KG1 (cell line): ENCODE measurements around the gene FGGY.
A peak's percentile ranks its signal among the peaks of the same experiment; 100 is the strongest.
"Not testable (repeated sequence)": the region's sequence is repeated elsewhere in the genome, so short reads cannot be mapped to it uniquely, and the experiment has no call there.

Experiments used
- DNase-seq: peaks from one replicate; lab custom pipeline; 2025; lab: John Stamatoyannopoulos, UW

The FGGY gene

GRCh38 chr1:59703226-59703917 lies 406.5 kb downstream of the FGGY start:
- no peak for DNase-seq

GRCh38 chr1:59703918-59704378 lies 407.1 kb downstream of the FGGY start:
- no peak for DNase-seq

DNA sequence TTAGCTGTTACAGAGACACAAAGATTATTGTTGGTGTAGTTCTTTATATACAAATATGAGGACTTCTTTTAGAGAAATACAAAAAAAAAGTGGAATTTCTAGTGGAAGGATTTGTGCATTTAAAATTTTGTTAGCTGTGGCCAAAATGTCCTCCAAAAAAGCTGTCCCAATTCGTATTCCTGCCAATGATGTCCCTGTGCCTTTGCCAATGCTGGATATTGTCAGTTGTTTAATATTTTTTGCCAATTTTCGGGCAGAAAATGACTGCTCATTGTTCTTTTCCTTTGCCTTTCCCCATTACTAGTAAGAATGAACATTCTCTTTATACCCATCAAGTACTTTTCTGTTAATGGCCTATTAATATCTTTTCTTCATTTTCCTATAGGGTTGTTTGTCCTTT lies 407.8 kb downstream of the FGGY start:
- DNase-seq = no peak

GRCh38 chr1:59705466-59706302 lies 408.8 kb downstream of the FGGY start:
- DNase-seq = no peak

DNA sequence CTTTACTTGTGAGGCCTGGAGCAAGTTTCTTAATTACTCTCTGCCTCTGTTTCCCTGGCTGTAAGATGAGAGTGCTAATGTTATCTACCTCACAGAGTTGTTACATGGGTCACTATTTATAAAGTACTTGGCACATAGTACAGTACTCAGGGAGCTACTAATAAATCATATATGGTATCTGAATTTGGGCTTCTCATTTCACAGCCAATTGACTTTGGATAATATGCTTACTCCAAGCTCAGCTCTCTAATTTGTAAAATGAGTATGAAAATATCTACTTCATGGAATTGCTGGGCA lies 409.4 kb downstream of the FGGY start:
- DNase-seq = no peak

DNA sequence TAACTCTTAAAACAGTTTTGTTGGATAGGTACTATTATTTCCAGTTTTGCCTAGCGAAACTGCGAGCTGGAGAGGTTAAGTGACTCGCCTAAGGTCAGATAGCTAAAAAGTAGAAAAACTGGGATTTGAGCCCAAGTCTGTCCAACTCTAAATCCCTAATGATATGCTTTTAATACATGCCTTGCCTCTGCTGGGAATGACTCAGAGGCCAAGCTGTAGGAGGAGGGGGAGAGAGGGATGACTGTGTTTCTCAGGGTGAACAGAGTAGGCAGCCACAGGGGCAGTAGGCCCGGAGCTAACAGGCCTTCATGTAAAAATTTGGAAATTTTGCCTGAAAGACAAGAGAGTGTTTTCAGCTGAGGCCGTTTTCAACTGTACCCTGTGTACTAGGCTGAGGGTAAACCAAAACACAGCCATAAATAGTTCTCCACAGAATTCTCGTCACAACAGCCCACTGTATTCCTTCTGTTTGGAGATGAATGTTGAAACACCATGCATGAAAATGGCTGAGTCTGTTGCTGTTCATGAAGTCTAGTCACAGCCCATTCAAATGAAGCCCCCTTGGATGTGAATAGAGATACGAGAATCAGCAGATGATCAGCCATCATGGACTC lies 410.4 kb downstream of the FGGY start:
- DNase-seq = no peak

DNA sequence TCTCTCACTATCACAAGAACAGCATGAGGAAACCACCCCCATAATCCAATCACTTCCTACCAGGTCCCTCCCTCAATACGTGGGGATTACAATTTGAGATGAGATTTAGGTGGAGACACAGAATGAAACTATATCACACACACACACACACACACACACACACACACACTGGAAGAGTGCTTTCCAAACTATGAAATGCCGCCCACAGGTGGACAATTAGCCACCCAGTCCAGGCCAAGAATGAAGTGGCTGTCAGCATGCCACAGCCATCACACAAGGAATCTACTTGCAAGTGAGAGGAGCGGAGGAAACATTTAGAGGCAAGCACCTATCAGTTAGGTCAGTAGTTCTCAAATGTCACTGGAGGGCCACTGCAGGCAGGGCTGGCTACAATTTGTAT lies 412.4 kb downstream of the FGGY start:
- no peak for DNase-seq

DNA sequence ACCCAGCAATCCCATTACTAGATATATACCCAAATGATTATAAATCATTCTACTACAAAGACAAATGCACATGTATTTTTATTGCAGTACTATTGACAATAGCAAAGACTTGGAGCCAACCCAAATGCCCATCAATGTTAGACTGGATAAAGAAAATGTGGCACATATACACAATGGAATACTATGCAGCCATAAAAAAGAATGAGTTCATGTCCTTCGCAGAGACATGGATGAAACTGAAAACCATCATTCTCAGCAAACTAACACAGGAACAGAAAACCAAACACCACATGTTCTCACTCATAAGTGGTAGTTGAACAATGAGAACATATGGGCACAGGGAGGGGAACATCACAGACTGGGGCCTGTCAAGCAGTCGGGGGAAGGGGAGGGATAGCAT lies 414.0 kb downstream of the FGGY start:
- not testable (repeated sequence) for DNase-seq

DNA sequence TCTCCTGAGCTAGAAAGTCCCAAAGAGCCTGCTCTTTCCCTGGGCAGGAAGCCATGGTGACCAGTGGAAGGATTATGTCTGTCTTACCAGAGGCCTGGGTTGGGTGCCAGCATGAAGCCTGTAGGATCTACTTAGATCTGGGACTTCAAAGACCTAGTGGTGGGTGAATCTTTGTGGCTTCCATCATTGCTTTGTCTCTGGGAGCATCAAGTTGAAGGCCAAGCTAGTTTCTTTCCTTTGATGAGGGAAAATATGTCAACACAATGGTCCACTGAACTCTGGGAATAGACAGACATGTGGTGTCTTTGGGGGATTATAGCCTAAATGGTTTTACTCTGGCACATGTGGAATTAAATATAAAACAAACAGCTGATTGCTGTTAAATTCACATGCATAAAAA lies 417.3 kb downstream of the FGGY start:
- no peak for DNase-seq

DNA sequence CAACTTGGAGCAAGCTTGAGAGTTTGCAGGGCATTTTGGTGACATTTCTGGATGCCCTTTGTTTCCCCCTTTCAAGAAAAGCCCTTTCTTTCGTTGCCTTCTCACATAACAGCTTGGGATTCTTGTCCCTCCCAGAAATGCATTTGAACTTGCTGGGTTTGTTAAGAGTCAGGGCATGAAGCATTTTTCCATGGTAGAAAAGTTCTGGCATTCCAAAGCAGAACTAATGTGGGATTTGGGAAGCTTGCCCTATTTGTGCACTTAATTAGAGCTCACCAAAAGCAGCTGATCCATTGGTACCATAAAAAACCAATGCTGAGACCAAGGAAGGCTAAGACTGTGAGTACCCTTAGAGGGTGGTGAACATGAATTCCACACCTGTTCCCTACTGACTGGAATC lies 418.1 kb downstream of the FGGY start:
- DNase-seq = no peak

- no peak for DNase-seq
These were observed 419.9 kb downstream of the FGGY start for GRCh38 chr1:59716832-59717231.

DNA sequence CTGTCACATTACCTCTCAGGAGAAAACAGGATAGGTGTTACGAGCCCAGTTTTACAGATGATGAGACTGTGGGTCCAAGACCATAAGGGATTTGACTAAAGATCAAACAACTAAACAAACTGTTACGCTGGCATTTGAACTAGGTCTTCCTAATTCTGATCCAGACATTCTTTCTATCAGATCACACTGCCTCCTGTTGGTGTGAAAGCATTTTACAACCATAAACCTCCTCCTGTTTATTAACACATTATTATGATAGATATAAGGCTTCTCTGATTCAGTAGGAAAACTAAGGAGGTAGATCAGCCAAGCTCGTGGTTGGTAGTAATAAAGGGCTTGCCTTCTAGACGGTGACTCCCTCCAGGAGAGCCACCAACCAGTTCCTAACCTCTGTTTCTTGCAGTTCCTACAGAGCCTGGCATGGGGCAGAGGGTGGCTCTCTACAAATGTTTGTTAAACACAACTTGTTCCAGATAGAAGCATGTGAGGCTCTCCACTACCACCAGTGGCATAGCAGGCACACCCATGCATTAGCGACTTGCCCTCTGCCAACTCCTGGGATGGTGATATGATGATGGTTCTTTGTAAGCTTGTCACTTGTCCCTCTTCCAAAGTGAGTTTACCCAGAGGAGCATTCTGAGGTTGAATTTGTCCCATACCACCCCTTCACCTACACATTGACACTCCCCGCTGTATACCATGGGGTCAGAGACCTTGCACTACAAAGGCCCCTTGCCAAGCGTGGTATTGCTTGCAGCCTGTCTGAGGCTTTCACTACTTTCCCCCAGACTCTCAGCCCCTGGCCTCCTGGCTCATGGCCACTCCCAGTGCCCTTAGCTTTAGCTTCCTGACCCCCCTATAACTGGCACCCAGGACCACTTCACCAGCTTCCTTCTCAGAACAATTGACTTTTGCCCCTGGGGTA lies 421.4 kb downstream of the FGGY start:
- DNase-seq = peak; percentile 1

GRCh38 chr1:59718989-59719360 lies 422.1 kb downstream of the FGGY start:
- DNase-seq = no peak

DNA sequence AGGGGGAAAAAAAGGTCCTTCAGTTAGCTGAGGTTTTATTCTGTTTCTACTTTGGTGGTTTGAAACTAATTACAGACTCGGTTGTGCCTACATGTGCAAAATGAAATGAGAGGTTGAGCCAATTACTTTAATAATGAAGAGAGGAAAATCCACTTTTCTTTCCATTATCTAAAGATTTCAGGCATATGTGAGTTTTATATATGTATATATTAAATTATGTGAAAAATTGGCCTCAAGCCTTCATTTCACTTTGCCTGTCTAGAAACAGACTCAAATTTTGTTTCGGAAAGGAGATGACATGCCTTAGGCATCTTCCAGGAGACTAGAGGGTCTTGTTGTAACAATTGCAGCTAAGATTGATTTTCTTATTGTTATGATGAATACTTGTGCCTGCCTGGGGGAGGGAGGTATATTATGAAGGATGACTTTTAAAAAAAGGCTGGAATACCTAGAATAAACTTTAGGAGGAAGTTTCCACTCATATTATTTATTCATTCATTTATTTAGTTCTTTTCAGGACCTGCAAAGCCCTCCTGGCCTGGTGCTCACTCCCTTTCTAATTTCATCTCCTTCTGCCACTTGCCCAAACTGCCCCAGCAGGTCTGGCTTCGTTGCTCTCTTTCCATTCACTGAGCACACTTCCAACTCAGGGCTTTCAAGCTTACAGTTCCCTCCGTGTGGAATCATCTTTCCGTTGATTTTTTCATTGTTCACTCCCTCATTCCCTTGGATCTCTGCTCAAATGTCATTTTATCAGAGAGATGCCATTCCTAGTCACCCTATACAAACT lies 423.6 kb downstream of the FGGY start:
- no peak for DNase-seq

DNA sequence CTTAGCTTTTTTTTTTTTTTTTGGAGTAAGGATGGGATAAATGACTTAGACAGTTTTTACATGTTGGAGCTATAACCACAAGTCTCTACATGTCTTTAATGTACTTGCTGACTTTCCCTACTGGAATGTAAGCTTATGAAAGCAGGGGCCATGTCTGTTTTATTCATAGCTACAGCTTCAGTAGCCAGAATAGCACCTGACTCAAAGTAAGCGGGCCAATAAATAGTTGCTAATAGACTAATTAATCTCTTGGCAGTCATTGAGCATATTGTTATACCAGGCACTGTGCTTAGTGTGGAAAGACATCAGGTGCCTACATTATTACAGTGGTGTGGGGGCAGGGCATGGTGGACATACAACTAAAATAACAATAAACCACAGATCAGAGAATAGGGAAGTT lies 433.4 kb downstream of the FGGY start:
- no peak for DNase-seq

DNA sequence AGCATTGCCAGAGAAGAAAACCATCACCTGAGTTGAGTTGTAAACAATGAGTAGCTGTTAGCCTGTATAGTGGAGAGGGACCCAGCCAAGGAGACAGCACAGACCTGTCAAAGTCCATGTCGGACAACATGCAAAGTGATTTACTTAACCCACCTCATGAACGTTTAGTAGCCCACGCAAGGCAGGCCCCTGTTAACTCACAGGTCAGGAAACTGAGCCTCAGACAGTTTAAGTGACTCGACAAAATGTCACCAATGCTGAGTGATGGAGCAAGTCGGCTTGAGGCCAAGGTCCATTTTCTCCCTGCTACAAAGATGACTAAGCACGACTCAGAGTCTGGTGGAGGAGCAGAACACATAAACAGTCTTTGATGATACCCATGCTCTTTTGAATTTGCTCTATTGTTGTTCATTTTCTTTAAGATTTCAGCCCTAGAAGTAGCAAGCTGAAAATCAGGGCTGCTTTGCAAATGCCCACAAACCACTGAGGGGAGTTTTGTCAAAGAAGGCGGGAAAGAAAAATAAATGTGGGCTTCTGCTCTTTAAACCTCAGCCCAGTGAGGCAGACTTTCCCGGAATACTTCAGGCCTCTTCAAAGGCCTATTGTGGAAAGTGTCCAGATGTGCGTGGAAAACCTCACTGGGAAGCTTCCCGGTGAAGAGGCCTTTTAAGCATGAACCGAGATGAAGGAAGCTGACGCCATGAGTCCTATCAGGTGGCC lies 434.0 kb downstream of the FGGY start:
- DNase-seq = no peak

DNA sequence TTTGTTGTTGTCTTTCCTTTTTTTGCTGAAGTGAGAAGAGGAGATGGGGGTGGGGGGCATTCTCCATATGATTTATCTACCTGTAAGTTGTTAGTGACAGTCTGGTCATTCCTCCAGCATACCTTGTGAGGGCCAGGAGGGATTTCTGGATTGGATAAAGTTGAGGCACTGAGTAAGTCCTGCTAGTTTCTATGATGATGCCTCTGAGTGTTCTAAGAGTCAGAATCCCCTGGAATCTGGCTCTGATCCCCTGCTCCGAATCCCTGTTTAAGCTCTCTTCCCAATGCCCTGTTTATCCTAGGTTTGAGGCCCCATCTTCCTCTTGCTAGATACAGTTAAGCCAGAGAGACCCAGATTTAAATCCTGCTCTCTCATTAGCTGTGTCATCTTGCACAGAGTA lies 434.7 kb downstream of the FGGY start:
- no peak for DNase-seq

DNA sequence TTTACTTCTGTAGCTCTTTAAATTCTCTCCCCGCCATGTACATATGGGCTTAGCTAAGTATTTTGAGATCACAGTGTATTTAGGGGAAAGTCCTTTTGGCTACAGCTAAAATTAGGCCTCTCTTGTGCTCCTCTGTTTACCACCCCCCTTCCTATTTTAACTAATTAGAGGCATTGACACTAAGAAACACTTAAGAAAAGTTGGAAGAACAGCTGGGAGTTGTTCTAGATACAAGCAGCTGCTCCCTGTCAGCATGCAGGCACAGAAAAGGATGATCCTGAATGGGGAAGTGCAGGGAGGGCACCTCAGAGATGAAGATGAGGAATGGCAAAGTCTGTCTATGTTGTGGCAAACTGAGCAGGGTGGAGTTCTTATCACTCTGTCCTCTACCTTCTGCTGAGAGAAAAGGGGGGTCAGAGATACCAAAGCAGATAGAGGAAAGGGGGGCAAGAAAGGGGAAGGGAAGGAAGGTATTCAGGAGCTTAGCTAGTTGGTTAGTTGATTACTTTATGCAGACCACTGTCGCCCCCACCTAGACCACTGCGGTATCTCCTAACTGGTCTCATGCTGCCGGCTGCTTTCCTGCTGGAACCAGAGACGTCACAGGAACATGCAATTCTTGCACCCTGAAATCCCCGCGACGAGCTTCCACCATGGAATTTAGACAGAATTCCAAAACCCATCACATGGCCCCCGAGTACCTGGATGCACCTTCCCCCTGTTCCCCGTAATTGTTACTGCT lies 435.5 kb downstream of the FGGY start:
- no peak for DNase-seq

DNA sequence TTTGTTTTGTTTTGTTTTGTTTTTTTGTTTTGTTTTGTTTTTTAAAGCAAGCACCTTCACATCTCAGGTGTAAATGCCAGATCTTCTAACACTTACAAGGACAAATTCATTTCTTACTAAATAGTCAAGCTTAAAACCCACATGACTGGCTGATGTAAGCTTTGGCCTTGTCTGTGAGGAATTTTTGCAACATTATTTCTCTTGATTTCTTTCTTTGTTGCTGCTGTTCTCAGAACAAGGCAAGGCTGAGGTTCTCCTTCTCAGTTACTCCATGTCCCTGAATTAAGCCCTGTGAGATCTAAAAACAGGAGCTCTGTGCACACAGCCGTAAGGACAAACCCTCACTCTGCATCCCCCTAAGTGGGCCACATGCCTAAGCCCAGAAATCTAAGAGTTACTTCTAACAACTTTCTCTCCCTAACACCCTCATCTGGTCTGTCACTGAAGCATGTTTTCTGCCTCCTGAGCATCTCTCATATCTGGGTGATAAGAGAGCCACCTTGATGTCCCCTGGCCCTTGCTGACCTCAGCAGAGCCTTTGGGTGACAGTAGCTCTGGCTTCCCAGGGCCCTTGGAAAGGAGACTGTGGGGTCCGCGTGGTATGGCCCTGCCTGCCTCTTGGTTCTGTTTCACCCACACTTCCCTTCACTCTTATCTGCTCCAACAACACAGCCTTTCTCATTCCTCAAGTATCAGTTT lies 436.7 kb downstream of the FGGY start:
- DNase-seq = no peak
